Measurements from ENCODE around the gene HARS1. TPM values are rescaled to one million over a fixed set of nuclear protein-coding genes. Genes with fewer than 3 reads are reported as not detected.
"Not testable (repeated sequence)": the region's sequence is repeated elsewhere in the genome, so short reads cannot be mapped to it uniquely, and the experiment has no call there.

Gene HARS1
- total and polyA plus RNA-seq, 4 donors, result 43.8 to 54.6 (median 48.4) TPM

GRCh38 chr5:140718266-140718592 is 27.1 kb upstream of the HARS1 start:
- DNase-seq, result no peak
- H3K27me3 ChIP-seq (ENCODE audit: control insufficient read depth in 3 of 3, insufficient read depth in 3 of 3, low read length in 2 of 3), result no peaks in the 10 kb centered on the region
- H3K27ac ChIP-seq (ENCODE audit: low read depth in 1 of 2, low read length in 1 of 2), result no peak overlapping the region
- no peak overlapping the region for H3K4me3 ChIP-seq
- H3K36me3 ChIP-seq (ENCODE audit: control insufficient read depth in 4 of 4, insufficient read depth in 4 of 4, low read length in 4 of 4), result no peaks in the 10 kb centered on the region
- no peak for ATAC-seq (ENCODE audit: insufficient read depth, low FRiP score)
- H3K9ac ChIP-seq (ENCODE audit: insufficient read depth in 1 of 2, low read length in 2 of 2), result no peak overlapping the region
- H3K4me1 ChIP-seq (ENCODE audit: control insufficient read depth in 5 of 5, insufficient read depth in 5 of 5, low read length in 5 of 5), result no peaks in the 10 kb centered on the region
- no peaks in the 10 kb centered on the region for H3K9me3 ChIP-seq (ENCODE audit: control insufficient read depth in 4 of 4, insufficient read depth in 3 of 4, low read length in 3 of 4)
- 83 to 84% methylated on average over 7 of the region's 7 CpGs for WGBS, 2 donors
- TF ChIP-seq, protein P1, sequence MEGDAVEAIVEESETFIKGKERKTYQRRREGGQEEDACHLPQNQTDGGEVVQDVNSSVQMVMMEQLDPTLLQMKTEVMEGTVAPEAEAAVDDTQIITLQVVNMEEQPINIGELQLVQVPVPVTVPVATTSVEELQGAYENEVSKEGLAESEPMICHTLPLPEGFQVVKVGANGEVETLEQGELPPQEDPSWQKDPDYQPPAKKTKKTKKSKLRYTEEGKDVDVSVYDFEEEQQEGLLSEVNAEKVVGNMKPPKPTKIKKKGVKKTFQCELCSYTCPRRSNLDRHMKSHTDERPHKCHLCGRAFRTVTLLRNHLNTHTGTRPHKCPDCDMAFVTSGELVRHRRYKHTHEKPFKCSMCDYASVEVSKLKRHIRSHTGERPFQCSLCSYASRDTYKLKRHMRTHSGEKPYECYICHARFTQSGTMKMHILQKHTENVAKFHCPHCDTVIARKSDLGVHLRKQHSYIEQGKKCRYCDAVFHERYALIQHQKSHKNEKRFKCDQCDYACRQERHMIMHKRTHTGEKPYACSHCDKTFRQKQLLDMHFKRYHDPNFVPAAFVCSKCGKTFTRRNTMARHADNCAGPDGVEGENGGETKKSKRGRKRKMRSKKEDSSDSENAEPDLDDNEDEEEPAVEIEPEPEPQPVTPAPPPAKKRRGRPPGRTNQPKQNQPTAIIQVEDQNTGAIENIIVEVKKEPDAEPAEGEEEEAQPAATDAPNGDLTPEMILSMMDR (IDR thresholded peaks at IDR 0.05; ENCODE audit: control extremely low read depth, extremely low read depth), result no peak

DNA sequence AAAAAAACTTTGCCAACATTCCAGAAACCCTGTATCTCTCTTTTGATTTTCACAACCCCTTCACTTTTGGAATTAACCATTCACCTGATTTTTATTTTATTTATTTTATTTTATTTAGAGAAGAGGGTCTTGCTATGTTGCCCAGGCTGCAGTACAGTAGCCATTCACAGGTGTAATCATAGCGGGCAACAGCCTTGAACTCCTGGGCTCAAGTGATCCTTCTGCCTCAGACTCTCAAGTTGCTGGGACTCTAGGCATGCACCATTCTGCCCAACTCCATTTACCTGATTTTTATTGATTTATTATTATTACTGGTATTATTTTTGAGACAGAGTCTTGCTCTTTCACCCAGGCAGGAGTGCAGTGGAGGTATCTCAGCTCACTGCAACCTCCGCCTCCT is 25.1 kb upstream of the HARS1 start:
- not testable (repeated sequence) for H3K27me3 ChIP-seq (ENCODE audit: control insufficient read depth in 3 of 3, insufficient read depth in 3 of 3, low read length in 2 of 3); H3K4me3 ChIP-seq; H3K27ac ChIP-seq (ENCODE audit: low read depth in 1 of 2, low read length in 1 of 2); H3K9ac ChIP-seq (ENCODE audit: insufficient read depth in 1 of 2, low read length in 2 of 2); H3K9me3 ChIP-seq (ENCODE audit: control insufficient read depth in 4 of 4, insufficient read depth in 3 of 4, low read length in 3 of 4); H3K36me3 ChIP-seq (ENCODE audit: control insufficient read depth in 4 of 4, insufficient read depth in 4 of 4, low read length in 4 of 4); ATAC-seq (ENCODE audit: insufficient read depth, low FRiP score); H3K4me1 ChIP-seq (ENCODE audit: control insufficient read depth in 5 of 5, insufficient read depth in 5 of 5, low read length in 5 of 5); DNase-seq
- 97 to 100% methylated on average over 2 of the region's 2 CpGs for WGBS, 2 donors

- no peaks in the 10 kb centered on the region for H3K4me1 ChIP-seq (ENCODE audit: control insufficient read depth in 5 of 5, insufficient read depth in 5 of 5, low read length in 5 of 5)
- H3K36me3 ChIP-seq (ENCODE audit: control insufficient read depth in 4 of 4, insufficient read depth in 4 of 4, low read length in 4 of 4), result no peaks in the 10 kb centered on the region
- no peaks in the 10 kb centered on the region for H3K27me3 ChIP-seq (ENCODE audit: control insufficient read depth in 3 of 3, insufficient read depth in 3 of 3, low read length in 2 of 3)
- H3K27ac ChIP-seq (ENCODE audit: low read depth in 1 of 2, low read length in 1 of 2), result no peak overlapping the region
- no peak overlapping the region for H3K9ac ChIP-seq (ENCODE audit: insufficient read depth in 1 of 2, low read length in 2 of 2)
- TF ChIP-seq, protein P1 (IDR thresholded peaks at IDR 0.05; ENCODE audit: control extremely low read depth, extremely low read depth), result no peak
- ATAC-seq (ENCODE audit: insufficient read depth, low FRiP score) (no peak), DNase-seq (no peak)
- 82 to 87% methylated on average over 1 of the region's 1 CpG for WGBS, 2 donors
- no peak overlapping the region for H3K4me3 ChIP-seq
- H3K9me3 ChIP-seq (ENCODE audit: control insufficient read depth in 4 of 4, insufficient read depth in 3 of 4, low read length in 3 of 4), result no peaks in the 10 kb centered on the region
Measured at GRCh38 chr5:140713562-140714094, 22.5 kb upstream of the HARS1 start.

DNA sequence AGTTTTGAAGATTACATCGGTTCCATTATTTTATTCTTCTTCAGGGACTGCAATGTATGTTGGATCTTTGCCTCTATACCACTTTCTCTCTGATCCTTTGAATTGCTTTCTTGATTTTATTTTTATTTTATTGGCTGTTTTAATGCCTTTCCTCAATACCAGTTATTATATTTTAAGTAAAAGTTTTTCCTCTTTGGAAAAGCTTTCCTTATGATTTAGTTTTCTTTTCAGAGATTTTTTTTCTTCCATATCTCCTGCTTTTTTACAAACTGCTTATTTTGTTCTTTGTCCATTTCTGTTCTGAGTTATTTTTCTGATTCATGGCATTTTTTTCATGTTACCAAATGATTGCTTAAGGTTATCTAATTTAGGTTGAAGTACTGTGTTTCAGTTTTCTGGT is 20.6 kb upstream of the HARS1 start:
- DNase-seq, result no peak
- ATAC-seq (ENCODE audit: insufficient read depth, low FRiP score), result no peak
- no peaks in the 10 kb centered on the region for H3K4me1 ChIP-seq (ENCODE audit: control insufficient read depth in 5 of 5, insufficient read depth in 5 of 5, low read length in 5 of 5)
- H3K27me3 ChIP-seq (ENCODE audit: control insufficient read depth in 3 of 3, insufficient read depth in 3 of 3, low read length in 2 of 3), result no peaks in the 10 kb centered on the region
- peak overlapping the region in 1 of 2 donors; percentile 38 for H3K9ac ChIP-seq (ENCODE audit: insufficient read depth in 1 of 2, low read length in 2 of 2)
- no peak overlapping the region for H3K27ac ChIP-seq (ENCODE audit: low read depth in 1 of 2, low read length in 1 of 2)
- no peaks in the 10 kb centered on the region for H3K9me3 ChIP-seq (ENCODE audit: control insufficient read depth in 4 of 4, insufficient read depth in 3 of 4, low read length in 3 of 4)
- TF ChIP-seq, protein P1 (IDR thresholded peaks at IDR 0.05; ENCODE audit: control extremely low read depth, extremely low read depth), result no peak
- H3K36me3 ChIP-seq (ENCODE audit: control insufficient read depth in 4 of 4, insufficient read depth in 4 of 4, low read length in 4 of 4), result peaks cover 0 to 5% (median 0%) of the 10 kb centered on the region in 4 donors
- WGBS, 2 donors, result 89 to 90% methylated on average over 1 of the region's 1 CpG
- no peak overlapping the region for H3K4me3 ChIP-seq
